Mesenchymal stem cell (in vitro differentiated cells and primary cell): ENCODE results near the gene RNF17.

Source experiments
- DNase-seq: peaks from one replicate; pipeline ENCODE4 v3.0.0-alpha.2; 2013
- H2AFZ ChIP-seq: one replicate; pipeline ENCODE4 v1.6.1; 2013; ENCODE audit warnings: low read depth, mild to moderate bottlenecking, control low read depth, inconsistent platforms, low read length, moderate library complexity
- H2AK5ac ChIP-seq: 2 replicates; pipeline ENCODE4 v1.6.1; 2013; ENCODE audit warnings: low read length, moderate library complexity, mild to moderate bottlenecking, inconsistent platforms; ENCODE audit not compliant: severe bottlenecking
- H2BK120ac ChIP-seq: one replicate; pipeline ENCODE4 v1.6.1; 2013; ENCODE audit warnings: low read depth, mild to moderate bottlenecking, inconsistent platforms, low read length, moderate library complexity
- H2BK12ac ChIP-seq, 2 experiments: one replicate each; pipeline ENCODE4 v1.6.1; 2013; ENCODE audit warnings: inconsistent platforms in 2 of 2, low read length in 2 of 2, mild to moderate bottlenecking in 2 of 2, moderate library complexity in 2 of 2, control low read depth in 1 of 2
- H2BK15ac ChIP-seq: one replicate; pipeline ENCODE4 v1.6.1; 2013; ENCODE audit warnings: mild to moderate bottlenecking, low read depth, inconsistent platforms; ENCODE audit not compliant: poor library complexity, severe bottlenecking
- H2BK5ac ChIP-seq: 2 replicates; pipeline ENCODE4 v1.6.1; 2013; ENCODE audit warnings: low read depth, mild to moderate bottlenecking, low read length, control low read depth, inconsistent platforms; ENCODE audit not compliant: poor library complexity, severe bottlenecking
- H3K14ac ChIP-seq, 2 experiments: one replicate each; pipeline ENCODE4 v1.6.1; 2013; ENCODE audit warnings: inconsistent platforms in 2 of 2, low read length in 2 of 2, control low read depth in 1 of 2, mild to moderate bottlenecking in 1 of 2, moderate library complexity in 1 of 2
- H3K18ac ChIP-seq, 2 experiments: one replicate each; pipeline ENCODE4 v1.6.1; 2013; ENCODE audit warnings: inconsistent platforms in 2 of 2, low read length in 2 of 2, control low read depth in 1 of 2, low read depth in 1 of 2, mild to moderate bottlenecking in 1 of 2
- H3K23ac ChIP-seq, 2 experiments: one replicate each; pipeline ENCODE4 v1.6.1; 2013; ENCODE audit warnings: inconsistent platforms in 2 of 2, low read length in 2 of 2, mild to moderate bottlenecking in 2 of 2, moderate library complexity in 2 of 2, control low read depth in 1 of 2
- H3K27ac ChIP-seq: 2 replicates; pipeline ENCODE4 v1.5.1; 2013; ENCODE audit warnings: mild to moderate bottlenecking, moderate library complexity, low read length, control low read depth, inconsistent platforms; ENCODE audit not compliant: poor library complexity, severe bottlenecking
- H3K27me3 ChIP-seq, 2 experiments: 2 replicates each; pipeline versions ENCODE4 v1.6.1 to v1.7.0; 2013; ENCODE audit warnings: low read length in 2 of 2, mild to moderate bottlenecking in 2 of 2, moderate library complexity in 2 of 2, control low read depth in 1 of 2, inconsistent platforms in 1 of 2; ENCODE audit not compliant: control insufficient read depth in 1 of 2, insufficient read depth in 1 of 2
- H3K36me3 ChIP-seq, 2 experiments: 2 replicates each; pipeline versions ENCODE4 v1.6.1 to v1.7.0; 2013; ENCODE audit warnings: low read length in 2 of 2, control low read depth in 1 of 2, inconsistent platforms in 1 of 2, low read depth in 1 of 2, mild to moderate bottlenecking in 1 of 2; ENCODE audit not compliant: insufficient read depth in 2 of 2, control insufficient read depth in 1 of 2
- H3K4ac ChIP-seq, 2 experiments: one replicate each; pipeline ENCODE4 v1.6.1; 2013; ENCODE audit warnings: inconsistent platforms in 2 of 2, low read length in 2 of 2, mild to moderate bottlenecking in 2 of 2, moderate library complexity in 2 of 2, control low read depth in 1 of 2, low read depth in 1 of 2
- H3K4me1 ChIP-seq: 2 replicates; pipeline ENCODE4 v1.6.1; 2013; ENCODE audit warnings: low read depth, low read length, control low read depth; ENCODE audit not compliant: control insufficient read depth, insufficient read depth
- H3K4me2 ChIP-seq: 2 replicates; pipeline ENCODE4 v1.6.1; 2013; ENCODE audit warnings: low read length, mild to moderate bottlenecking, inconsistent platforms; ENCODE audit not compliant: poor library complexity, severe bottlenecking
- H3K4me3 ChIP-seq, 2 experiments: 2 replicates each; pipeline versions ENCODE4 v1.5.1 to v1.7.0; 2013; ENCODE audit warnings: low read length in 2 of 2, mild to moderate bottlenecking in 2 of 2, control low read depth in 1 of 2, low read depth in 1 of 2; ENCODE audit not compliant: insufficient read depth in 1 of 2
- H3K79me1 ChIP-seq: replicated peaks from 2 replicates; pipeline ENCODE4 v1.6.1; 2013; ENCODE audit warnings: mild to moderate bottlenecking, control low read depth, low read length, inconsistent platforms; ENCODE audit not compliant: poor library complexity, severe bottlenecking
- H3K9ac ChIP-seq: 2 replicates; pipeline ENCODE4 v1.7.0; 2013; ENCODE audit warnings: mild to moderate bottlenecking, low read length, moderate library complexity
- H3K9me3 ChIP-seq: 2 replicates; pipeline ENCODE4 v1.7.0; 2013; ENCODE audit warnings: mild to moderate bottlenecking, low read length; ENCODE audit not compliant: control insufficient read depth
- H4K8ac ChIP-seq: one replicate; pipeline ENCODE4 v1.6.1; 2013; ENCODE audit warnings: inconsistent platforms, mild to moderate bottlenecking, low read length, moderate library complexity
- H4K91ac ChIP-seq: one replicate; pipeline ENCODE4 v1.6.1; 2013; ENCODE audit warnings: mild to moderate bottlenecking, low read length, inconsistent platforms
- WGBS: methylation state at CpG from one replicate; pipeline ENCODE4 v1.1.7; 2013; ENCODE audit warnings: mixed read lengths; 5-methylcytosine and 5-hydroxymethylcytosine counted together

RNF17 gene

DNA sequence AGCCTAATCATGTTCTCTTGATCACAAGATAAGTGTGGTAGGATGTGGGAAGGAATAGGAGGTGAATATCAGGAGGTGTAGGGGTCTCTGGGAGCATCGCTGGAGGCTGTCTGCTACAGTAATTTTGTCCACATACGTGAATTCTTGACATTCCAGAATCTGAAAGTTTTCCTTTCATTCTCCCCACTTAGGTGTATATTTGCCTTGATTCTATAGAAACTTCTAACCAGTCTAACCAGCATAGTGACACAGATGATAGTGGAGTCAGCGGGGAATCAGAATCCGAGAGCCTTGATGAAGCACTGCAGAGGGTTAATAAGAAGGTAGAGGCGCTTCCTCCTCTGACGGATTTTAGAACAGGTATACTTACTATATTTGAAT, 106.4 kb downstream of the RNF17 start:
- H3K4me1 ChIP-seq: no peaks in the 10 kb centered on the region
- H4K8ac ChIP-seq: no peak overlapping the region
- 100% methylated on average over 1 of the region's 6 CpGs for WGBS
- H2BK120ac ChIP-seq: no peak overlapping the region
- H3K4me2 ChIP-seq: no peak overlapping the region
- H3K27ac ChIP-seq: no peak overlapping the region
- DNase-seq: no peak
- H3K18ac ChIP-seq: no peak overlapping the region
- peaks cover 5 to 11% of the 10 kb centered on the region in 2 experiments for H3K27me3 ChIP-seq
- H3K79me1 ChIP-seq: no peaks in the 10 kb centered on the region
- no peaks in the 10 kb centered on the region for H3K36me3 ChIP-seq
- no peak overlapping the region for H3K23ac ChIP-seq
- H3K4ac ChIP-seq: no peak overlapping the region
- no peak overlapping the region for H3K9ac ChIP-seq
- no peak overlapping the region for H3K14ac ChIP-seq
- H2AK5ac ChIP-seq: no peak overlapping the region
- no peak overlapping the region for H2BK5ac ChIP-seq
- H3K9me3 ChIP-seq: no peaks in the 10 kb centered on the region
- H4K91ac ChIP-seq: no peak overlapping the region
- H2BK15ac ChIP-seq: no peak overlapping the region
- no peak overlapping the region for H2AFZ ChIP-seq
- no peak overlapping the region for H2BK12ac ChIP-seq
- no peak overlapping the region for H3K4me3 ChIP-seq

DNA sequence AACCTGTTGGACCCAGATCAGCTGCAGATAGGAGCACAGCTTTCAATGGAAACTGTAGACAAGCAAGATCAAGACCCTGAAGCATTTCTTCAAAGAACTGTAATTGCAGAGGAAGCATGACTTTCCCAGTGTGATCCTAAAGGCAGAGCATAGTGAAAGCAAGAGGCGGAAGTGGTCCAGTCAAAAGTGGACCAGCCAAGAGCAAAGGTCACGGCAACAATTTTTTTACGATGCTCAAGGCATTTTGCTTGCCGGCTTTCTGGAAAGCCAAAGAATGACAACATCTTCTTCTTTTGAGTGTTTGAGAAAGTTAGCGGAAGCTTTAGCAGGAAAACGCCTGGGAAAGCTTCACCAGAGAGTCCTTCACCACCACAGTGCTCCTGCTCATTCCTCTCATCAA, 111.6 kb downstream of the RNF17 start:
- no peaks in the 10 kb centered on the region for H3K4me1 ChIP-seq
- H3K4ac ChIP-seq: no peak overlapping the region
- H2BK120ac ChIP-seq: no peak overlapping the region
- no peaks in the 10 kb centered on the region for H3K9me3 ChIP-seq
- no peak overlapping the region for H4K8ac ChIP-seq
- H2BK5ac ChIP-seq: no peak overlapping the region
- H3K4me3 ChIP-seq: no peak overlapping the region
- no peak overlapping the region for H4K91ac ChIP-seq
- no peak overlapping the region for H3K4me2 ChIP-seq
- no peak overlapping the region for H2AK5ac ChIP-seq
- no peaks in the 10 kb centered on the region for H3K79me1 ChIP-seq
- 53% methylated on average over 6 of the region's 6 CpGs for WGBS
- H2AFZ ChIP-seq: no peak overlapping the region
- H2BK15ac ChIP-seq: no peak overlapping the region
- H3K9ac ChIP-seq: no peak overlapping the region
- H3K36me3 ChIP-seq: no peaks in the 10 kb centered on the region
- H3K27ac ChIP-seq: no peak overlapping the region
- H3K18ac ChIP-seq: no peak overlapping the region
- peaks cover 3% of the 10 kb centered on the region in 2 experiments for H3K27me3 ChIP-seq
- H3K23ac ChIP-seq: no peak overlapping the region
- no peak overlapping the region for H2BK12ac ChIP-seq
- no peak overlapping the region for H3K14ac ChIP-seq
- DNase-seq: peak; percentile 19

DNA sequence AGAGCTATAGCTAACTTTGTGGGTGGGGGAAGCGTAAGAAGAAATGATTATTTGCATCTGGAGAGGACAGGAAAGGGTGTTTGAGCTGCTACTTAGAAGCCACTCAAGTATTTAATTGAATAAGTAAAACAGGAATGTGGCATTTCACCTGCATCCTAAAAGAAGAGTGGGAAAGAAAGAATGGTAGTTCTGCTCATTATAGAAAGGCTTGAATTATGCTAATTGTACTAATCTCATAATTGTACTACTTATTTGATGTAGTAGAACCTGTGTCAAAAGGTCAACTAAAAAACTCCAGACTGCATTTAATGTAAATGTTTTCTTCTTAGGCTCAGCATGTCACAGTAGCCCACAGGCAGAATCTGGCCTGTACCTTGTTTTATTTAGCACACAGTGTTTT, 113.6 kb downstream of the RNF17 start:
- H2AFZ ChIP-seq: no peak overlapping the region
- H3K23ac ChIP-seq: no peak overlapping the region
- H3K9ac ChIP-seq: no peak overlapping the region
- no peak overlapping the region for H3K27ac ChIP-seq
- H3K4me2 ChIP-seq: no peak overlapping the region
- H3K18ac ChIP-seq: no peak overlapping the region
- H3K36me3 ChIP-seq: no peaks in the 10 kb centered on the region
- no peaks in the 10 kb centered on the region for H3K79me1 ChIP-seq
- no peak overlapping the region for H2BK120ac ChIP-seq
- no peak overlapping the region for H4K8ac ChIP-seq
- no peak overlapping the region for H3K4me3 ChIP-seq
- WGBS: 89% methylated on average over 1 of the region's 1 CpG
- H3K4me1 ChIP-seq: no peaks in the 10 kb centered on the region
- no peak for DNase-seq
- H3K27me3 ChIP-seq: peaks cover 3% of the 10 kb centered on the region in 2 experiments
- no peaks in the 10 kb centered on the region for H3K9me3 ChIP-seq
- no peak overlapping the region for H3K14ac ChIP-seq
- no peak overlapping the region for H2BK12ac ChIP-seq
- H2BK5ac ChIP-seq: no peak overlapping the region
- H2AK5ac ChIP-seq: no peak overlapping the region
- no peak overlapping the region for H2BK15ac ChIP-seq
- H4K91ac ChIP-seq: no peak overlapping the region
- no peak overlapping the region for H3K4ac ChIP-seq

DNA sequence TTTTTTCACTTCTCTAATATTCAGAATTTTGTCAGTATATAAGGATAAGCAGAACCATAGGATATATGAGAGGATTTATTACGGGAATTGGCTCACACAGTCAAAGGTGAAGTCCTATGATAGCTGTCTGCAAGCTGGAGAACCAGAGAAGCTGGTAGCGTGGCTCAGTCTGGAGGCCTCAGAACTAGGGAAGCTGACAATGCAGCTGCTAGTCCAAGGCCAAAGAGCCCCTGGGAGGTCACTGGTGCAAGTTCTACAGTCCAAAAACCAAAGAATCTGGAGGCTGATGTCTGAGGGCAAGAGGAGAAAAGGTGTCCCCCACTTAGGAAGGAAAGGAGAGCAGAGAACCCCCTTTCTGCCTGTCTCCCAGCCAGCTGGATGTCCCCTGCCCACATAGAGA, 114.4 kb downstream of the RNF17 start:
- Histone ChIP-seq H3K18ac (no peak overlapping the region), H2BK15ac (no peak overlapping the region), H3K4ac (no peak overlapping the region)

More for the DNA sequence above, 114.4 kb downstream of the RNF17 start:
- Histone ChIP-seq H3K4me3 (no peak overlapping the region), H4K8ac (no peak overlapping the region), H3K23ac (no peak overlapping the region), H4K91ac (no peak overlapping the region), H3K9ac (no peak overlapping the region), H3K14ac (no peak overlapping the region), H3K9me3 (no peaks in the 10 kb centered on the region), H2AK5ac (no peak overlapping the region), H2BK12ac (no peak overlapping the region), H3K27ac (no peak overlapping the region), H3K79me1 (no peaks in the 10 kb centered on the region), H2BK5ac (no peak overlapping the region), H2BK120ac (no peak overlapping the region), H3K36me3 (peaks cover 0 to 4% of the 10 kb centered on the region in 2 experiments), H3K4me2 (no peak overlapping the region), H3K4me1 (no peaks in the 10 kb centered on the region), H2AFZ (no peak overlapping the region), H3K27me3 (peaks cover 3% of the 10 kb centered on the region in 2 experiments)
- DNase-seq: no peak
- 97% methylated on average over 2 of the region's 2 CpGs for WGBS
